Kidney epithelial cell (primary cell): ENCODE measurements around the gene SPACA6. TPM values are rescaled to one million over a fixed set of nuclear protein-coding genes. Genes with fewer than 3 reads are reported as not detected.

ENCODE experiments used
- DNase-seq: peaks from one replicate; pipeline ENCODE4 v3.0.0-alpha.2; 2010; ENCODE audit warnings: low read depth
- H3K27me3 ChIP-seq: 2 replicates; pipeline ENCODE4 v1.6.0; 2011; ENCODE audit warnings: low read length; ENCODE audit not compliant: control insufficient read depth, insufficient read depth
- H3K36me3 ChIP-seq: 2 replicates; pipeline ENCODE4 v1.5.1; 2011; ENCODE audit warnings: low read length; ENCODE audit not compliant: control insufficient read depth, insufficient read depth
- H3K4me3 ChIP-seq: 2 replicates; pipeline ENCODE4 v1.5.1; 2011; ENCODE audit warnings: low read depth, mild to moderate bottlenecking, control low read depth, low read length
- CTCF ChIP-seq: IDR thresholded peaks from 2 replicates; pipeline ENCODE4 v1.5.1; 2011; ENCODE audit warnings: mild to moderate bottlenecking, moderate library complexity, low read length, control low read depth, inconsistent platforms; ENCODE audit not compliant: insufficient read depth, poor library complexity, severe bottlenecking
- total RNA-seq: library from RNA; depleted of rRNA; stranded (reverse); fragments of >200 nt; gene quantifications from 2 replicates; pipeline ENCODE4 v1.2.3, GENCODE V29; 2015

The SPACA6 gene
- total RNA-seq, 1 donor from 2014 or later: 12.6 TPM

GRCh38 chr19:51686171-51686570 is 7.0 kb upstream of the SPACA6 start:
- no peak for DNase-seq
- H3K36me3 ChIP-seq: no peaks in the 10 kb centered on the region

GRCh38 chr19:51687791-51688670 is 5.1 kb upstream of the SPACA6 start:
- TF ChIP-seq CTCF: no peak
- Histone ChIP-seq H3K36me3 (no peaks in the 10 kb centered on the region), H3K4me3 (peak overlapping the region; percentile 93), H3K27me3 (no peaks in the 10 kb centered on the region)
- DNase-seq: no peak

More at GRCh38 chr19:51686171-51686570, 7.0 kb upstream of the SPACA6 start:
- Histone ChIP-seq H3K4me3 (no peak overlapping the region), H3K27me3 (no peaks in the 10 kb centered on the region)
- no peak for TF ChIP-seq CTCF

GRCh38 chr19:51688671-51689571 is 4.2 kb upstream of the SPACA6 start:
- peak overlapping the region; percentile 93 for H3K4me3 ChIP-seq
- no peaks in the 10 kb centered on the region for H3K36me3 ChIP-seq
- no peaks in the 10 kb centered on the region for H3K27me3 ChIP-seq
- peak; percentile 72 for DNase-seq
- no peak for TF ChIP-seq CTCF

- H3K36me3 ChIP-seq: peaks cover 2% of the 10 kb centered on the region
Measured at GRCh38 chr19:51689751-51690453, 3.2 kb upstream of the SPACA6 start.

More at GRCh38 chr19:51689751-51690453, 3.2 kb upstream of the SPACA6 start:
- no peaks in the 10 kb centered on the region for H3K27me3 ChIP-seq
- peak overlapping the region; percentile 93 for H3K4me3 ChIP-seq
- TF ChIP-seq CTCF: no peak
- DNase-seq: no peak
